ENCODE results near the gene KSR2.

KSR2 gene

GRCh38 chr12:117571321-117571720 lies 397.5 kb downstream of the KSR2 start:
- no peak for TF ChIP-seq CTCF (IDR thresholded peaks at IDR 0.05; ENCODE audit: low read depth, low read length)
- DNase-seq (ENCODE audit: low read depth in 2 of 2) = no peak
- no peak overlapping the region for H3K4me3 ChIP-seq (replicated peaks in 1 of 2; ENCODE audit: low read depth in 2 of 2, low read length in 2 of 2)

GRCh38 chr12:117570608-117571007 lies 398.2 kb downstream of the KSR2 start:
- TF ChIP-seq CTCF (IDR thresholded peaks at IDR 0.05; ENCODE audit: low read depth, low read length) = no peak
- no peak for DNase-seq (ENCODE audit: low read depth in 2 of 2)

GRCh38 chr12:117567644-117568216 lies 401.1 kb downstream of the KSR2 start:
- TF ChIP-seq CTCF (IDR thresholded peaks at IDR 0.05; ENCODE audit: low read depth, low read length) = no peak
- H3K4me3 ChIP-seq (replicated peaks in 1 of 2; ENCODE audit: low read depth in 2 of 2, low read length in 2 of 2) = no peak overlapping the region
- no peak for DNase-seq (ENCODE audit: low read depth in 2 of 2)

More at GRCh38 chr12:117570608-117571007, 398.2 kb downstream of the KSR2 start:
- H3K4me3 ChIP-seq (replicated peaks in 1 of 2; ENCODE audit: low read depth in 2 of 2, low read length in 2 of 2) = no peak overlapping the region

- no peak for DNase-seq (ENCODE audit: low read depth in 2 of 2)
- no peak for TF ChIP-seq CTCF (IDR thresholded peaks at IDR 0.05; ENCODE audit: low read depth, low read length)
- H3K4me3 ChIP-seq (replicated peaks in 1 of 2; ENCODE audit: low read depth in 2 of 2, low read length in 2 of 2) = no peak overlapping the region
These were observed 403.9 kb downstream of the KSR2 start for GRCh38 chr12:117564881-117565280.

GRCh38 chr12:117563706-117564105 lies 405.1 kb downstream of the KSR2 start:
- no peak for TF ChIP-seq CTCF (IDR thresholded peaks at IDR 0.05; ENCODE audit: low read depth, low read length)
- H3K4me3 ChIP-seq (replicated peaks in 1 of 2; ENCODE audit: low read depth in 2 of 2, low read length in 2 of 2) = no peak overlapping the region
- DNase-seq (ENCODE audit: low read depth in 2 of 2) = no peak

- no peak for TF ChIP-seq CTCF (IDR thresholded peaks at IDR 0.05; ENCODE audit: low read depth, low read length)
- DNase-seq (ENCODE audit: low read depth in 2 of 2) = no peak
- no peak overlapping the region for H3K4me3 ChIP-seq (replicated peaks in 1 of 2; ENCODE audit: low read depth in 2 of 2, low read length in 2 of 2)
These were observed 405.8 kb downstream of the KSR2 start for GRCh38 chr12:117563007-117563406.

- H3K4me3 ChIP-seq (replicated peaks in 1 of 2; ENCODE audit: low read depth in 2 of 2, low read length in 2 of 2) = no peak overlapping the region
- no peak for TF ChIP-seq CTCF (IDR thresholded peaks at IDR 0.05; ENCODE audit: low read depth, low read length)
- no peak for DNase-seq (ENCODE audit: low read depth in 2 of 2)
These were observed 406.8 kb downstream of the KSR2 start for GRCh38 chr12:117561990-117562389.
